Measurements from ENCODE around the gene TNFRSF1B.

DNA sequence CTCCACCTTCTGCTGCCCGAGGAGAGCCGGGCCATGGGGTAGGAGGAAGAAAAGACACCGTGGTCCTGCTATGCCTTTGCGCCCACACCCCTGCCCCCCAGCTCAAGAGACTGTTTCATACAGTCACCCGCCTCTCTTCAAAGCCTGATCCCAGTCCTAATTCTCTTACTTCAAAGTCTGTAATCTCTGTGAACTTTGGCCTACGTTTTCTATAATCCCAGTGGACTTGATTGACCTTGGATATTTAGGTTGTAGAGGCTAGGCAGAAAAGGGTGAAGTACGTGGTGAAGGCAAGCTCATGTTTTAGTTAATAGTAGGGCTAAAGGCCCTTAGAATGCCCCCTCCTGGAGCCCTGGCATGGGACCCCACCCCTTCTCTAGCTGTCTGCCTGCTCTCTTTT is 91.5 kb downstream of the TNFRSF1B start:
- no peak for TF ChIP-seq CTCF (IDR thresholded peaks at IDR 0.05; ENCODE audit: low read depth, low read length, poor library complexity, severe bottlenecking)
- no peak for TF ChIP-seq EZH2phosphoT487 (IDR thresholded peaks at IDR 0.05; ENCODE audit: borderline replicate concordance, low read length)

Measured in DOHH2 (cell line).